Mucosa of rectum (tissue), 2 donors: ENCODE measurements around the gene KIAA0513.
A peak's percentile ranks its signal among the peaks of the same experiment; 100 is the strongest.

Source experiments
- H3K27ac ChIP-seq, 2 donors: one replicate each; pipeline ENCODE4 v1.7.0; 2013; ENCODE audit warnings: inconsistent platforms in 2 of 2, low read depth in 2 of 2, low read length in 2 of 2
- H3K27me3 ChIP-seq, 2 donors: one replicate each; pipeline ENCODE4 v1.7.0; 2013; ENCODE audit warnings: low read length in 2 of 2; ENCODE audit not compliant: control insufficient read depth in 2 of 2, insufficient read depth in 2 of 2
- H3K36me3 ChIP-seq, 2 donors: one replicate each; pipeline ENCODE4 v1.7.0; 2013; ENCODE audit warnings: low read length in 2 of 2; ENCODE audit not compliant: control insufficient read depth in 2 of 2, insufficient read depth in 2 of 2
- H3K4me1 ChIP-seq, 2 donors: one replicate each; pipeline ENCODE4 v1.7.0; 2013; ENCODE audit warnings: low read length in 2 of 2, mild to moderate bottlenecking in 1 of 2; ENCODE audit not compliant: control insufficient read depth in 2 of 2, insufficient read depth in 2 of 2
- H3K4me3 ChIP-seq, 2 donors: one replicate each; pipeline ENCODE4 v1.7.0; 2013; ENCODE audit warnings: low read length in 2 of 2
- H3K9ac ChIP-seq, 2 donors: one replicate each; pipeline ENCODE4 v1.7.0; 2013; ENCODE audit warnings: low read length in 2 of 2, low read depth in 1 of 2, mild to moderate bottlenecking in 1 of 2
- H3K9me3 ChIP-seq, 2 donors: one replicate each; pipeline ENCODE4 v1.7.0; 2013; ENCODE audit warnings: low read length in 2 of 2; ENCODE audit not compliant: control insufficient read depth in 2 of 2
- donor health status: healthy.
- donor health status: Normal muscosa, but diverticular disease.

Gene KIAA0513

GRCh38 chr16:85105475-85105874 is 77.9 kb downstream of the KIAA0513 start:
- H3K4me3 ChIP-seq = no peak overlapping the region
- H3K9me3 ChIP-seq = no peaks in the 10 kb centered on the region
- no peaks in the 10 kb centered on the region for H3K36me3 ChIP-seq
- no peak overlapping the region for H3K9ac ChIP-seq
- peaks cover 2 to 12% of the 10 kb centered on the region in 2 donors for H3K4me1 ChIP-seq
- no peaks in the 10 kb centered on the region for H3K27me3 ChIP-seq
- no peak overlapping the region for H3K27ac ChIP-seq

GRCh38 chr16:85107083-85107482 is 79.5 kb downstream of the KIAA0513 start:
- no peaks in the 10 kb centered on the region for H3K36me3 ChIP-seq
- no peaks in the 10 kb centered on the region for H3K9me3 ChIP-seq
- H3K9ac ChIP-seq = no peak overlapping the region
- peaks cover 2 to 12% of the 10 kb centered on the region in 2 donors for H3K4me1 ChIP-seq
- H3K27ac ChIP-seq = no peak overlapping the region
- H3K27me3 ChIP-seq = no peaks in the 10 kb centered on the region
- no peak overlapping the region for H3K4me3 ChIP-seq

GRCh38 chr16:85107532-85107931 is 79.9 kb downstream of the KIAA0513 start:
- H3K4me1 ChIP-seq = peaks cover 2 to 12% of the 10 kb centered on the region in 2 donors
- H3K27ac ChIP-seq = no peak overlapping the region
- H3K9ac ChIP-seq = no peak overlapping the region
- H3K36me3 ChIP-seq = no peaks in the 10 kb centered on the region
- H3K27me3 ChIP-seq = no peaks in the 10 kb centered on the region
- H3K9me3 ChIP-seq = no peaks in the 10 kb centered on the region
- H3K4me3 ChIP-seq = no peak overlapping the region

GRCh38 chr16:85110105-85110504 is 82.5 kb downstream of the KIAA0513 start:
- Histone ChIP-seq H3K36me3 (no peaks in the 10 kb centered on the region), H3K4me3 (no peak overlapping the region), H3K9ac (no peak overlapping the region), H3K4me1 (peaks cover 1 to 3% of the 10 kb centered on the region in 2 donors), H3K27me3 (no peaks in the 10 kb centered on the region), H3K9me3 (no peaks in the 10 kb centered on the region), H3K27ac (no peak overlapping the region)

GRCh38 chr16:85111184-85111583 is 83.6 kb downstream of the KIAA0513 start:
- no peak overlapping the region for H3K9ac ChIP-seq
- peaks cover 0 to 3% of the 10 kb centered on the region in 2 donors for H3K4me1 ChIP-seq
- H3K4me3 ChIP-seq = no peak overlapping the region
- no peaks in the 10 kb centered on the region for H3K36me3 ChIP-seq
- no peaks in the 10 kb centered on the region for H3K9me3 ChIP-seq
- H3K27ac ChIP-seq = no peak overlapping the region
- no peaks in the 10 kb centered on the region for H3K27me3 ChIP-seq

GRCh38 chr16:85112364-85112763 is 84.8 kb downstream of the KIAA0513 start, which contains the start of gene CIBAR2:
Gene CIBAR2 (minus strand): TSS chr16:85112472. CDS start chr16:85112352, 120 bp downstream.
- no peak within 1 kb of the TSS for H3K4me3 ChIP-seq
- no peak within 1 kb of the TSS for H3K9ac ChIP-seq
- H3K9me3 ChIP-seq = no peaks in the 10 kb centered on the region
- peaks cover 0 to 3% of the 10 kb centered on the region in 2 donors for H3K4me1 ChIP-seq
- H3K27ac ChIP-seq = no peak within 1 kb of the TSS
- no peaks in the 10 kb centered on the region for H3K27me3 ChIP-seq
- H3K36me3 ChIP-seq = no peaks in the 10 kb centered on the region

GRCh38 chr16:85113168-85113733 is 85.7 kb downstream of the KIAA0513 start:
- Histone ChIP-seq H3K27me3 (no peaks in the 10 kb centered on the region), H3K9ac (no peak overlapping the region), H3K27ac (no peak overlapping the region), H3K9me3 (no peaks in the 10 kb centered on the region), H3K36me3 (no peaks in the 10 kb centered on the region), H3K4me3 (no peak overlapping the region), H3K4me1 (peaks cover 0 to 3% of the 10 kb centered on the region in 2 donors)

- no peak overlapping the region for H3K27ac ChIP-seq
- H3K9ac ChIP-seq = no peak overlapping the region
- no peaks in the 10 kb centered on the region for H3K36me3 ChIP-seq
- H3K27me3 ChIP-seq = no peaks in the 10 kb centered on the region
- H3K4me1 ChIP-seq = peaks cover 0 to 3% of the 10 kb centered on the region in 2 donors
- H3K4me3 ChIP-seq = no peak overlapping the region
- no peaks in the 10 kb centered on the region for H3K9me3 ChIP-seq
Measured at GRCh38 chr16:85113913-85114312, 86.3 kb downstream of the KIAA0513 start.

- H3K27ac ChIP-seq = peak overlapping the region; percentile 28 to 55
- H3K36me3 ChIP-seq = no peaks in the 10 kb centered on the region
- peak overlapping the region; percentile 17 to 66 for H3K9ac ChIP-seq
- H3K4me3 ChIP-seq = peak overlapping the region; percentile 61 to 66
- peaks cover 0 to 3% of the 10 kb centered on the region in 2 donors for H3K4me1 ChIP-seq
- no peaks in the 10 kb centered on the region for H3K27me3 ChIP-seq
- H3K9me3 ChIP-seq = no peaks in the 10 kb centered on the region
Measured at GRCh38 chr16:85114909-85115567, 87.4 kb downstream of the KIAA0513 start.

GRCh38 chr16:85117418-85117817 is 89.8 kb downstream of the KIAA0513 start:
- Histone ChIP-seq H3K4me1 (peaks cover 0 to 3% of the 10 kb centered on the region in 2 donors), H3K36me3 (no peaks in the 10 kb centered on the region), H3K4me3 (no peak overlapping the region), H3K27me3 (no peaks in the 10 kb centered on the region), H3K9ac (no peak overlapping the region), H3K9me3 (no peaks in the 10 kb centered on the region), H3K27ac (no peak overlapping the region)
